Upper lobe of left lung (tissue), 4 donors: ENCODE data around the gene RHOH.

Source experiments
- CTCF ChIP-seq, 6 experiments: fragments of 450-650 bp in 4 of 6; fragments of 200-600 bp in 2 of 6; sonication (generic) in 2 of 6; IDR thresholded peaks; one replicate each; pipeline ENCODE4 v1.5.1; 2016 to 2019; ENCODE audit warnings: antibody characterized with exemption in 6 of 6
- POLR2A ChIP-seq, 4 donors: fragments of 450-650 bp; IDR thresholded peaks; one replicate each; pipeline ENCODE4 v1.5.1; 2016 to 2017; ENCODE audit warnings: antibody characterized with exemption in 4 of 4, mild to moderate bottlenecking in 2 of 4

- TF ChIP-seq POLR2A (IDR thresholded peaks at IDR 0.05) = no peak
- TF ChIP-seq CTCF (IDR thresholded peaks at IDR 0.05) = no peak
Observed at GRCh38 chr4:40185830-40186664, 10.8 kb upstream of the RHOH start.
